ENCODE measurements around the gene FBXL16. TPM values are rescaled to one million over a fixed set of nuclear protein-coding genes. Genes with fewer than 3 reads are reported as not detected.

FBXL16 gene
- polyA plus RNA-seq, 2 donors, result 8.0 to 13.0 TPM

GRCh38 chr16:735982-736453 is 30.4 kb upstream of the FBXL16 start:
- Histone ChIP-seq H3K4me3 (ENCODE audit: low read depth in 1 of 2, low read length in 2 of 2) (no peak overlapping the region), H3K27me3 (ENCODE audit: control insufficient read depth in 1 of 2, insufficient read depth in 2 of 2, low read length in 2 of 2) (no peaks in the 10 kb centered on the region), H3K4me1 (ENCODE audit: control insufficient read depth in 2 of 2, insufficient read depth in 2 of 2, low read length in 1 of 2) (peaks cover 0 to 10% of the 10 kb centered on the region in 2 donors), H3K27ac (ENCODE audit: low read depth in 2 of 2, low read length in 1 of 2) (no peak overlapping the region), H3K9me3 (ENCODE audit: control insufficient read depth in 2 of 2, insufficient read depth in 1 of 2, low read depth in 1 of 2, low read length in 1 of 2) (no peaks in the 10 kb centered on the region), H3K36me3 (ENCODE audit: control insufficient read depth in 2 of 2, insufficient read depth in 2 of 2, low read length in 1 of 2) (peaks cover 0 to 60% of the 10 kb centered on the region in 2 donors)
- WGBS, 2 donors, result 76 to 83% methylated on average over 13 of the region's 13 CpGs

- no peaks in the 10 kb centered on the region for H3K9me3 ChIP-seq (ENCODE audit: control insufficient read depth in 2 of 2, insufficient read depth in 1 of 2, low read depth in 1 of 2, low read length in 1 of 2)
- no peak overlapping the region for H3K27ac ChIP-seq (ENCODE audit: low read depth in 2 of 2, low read length in 1 of 2)
- 93% methylated on average over 25 of the region's 25 CpGs for WGBS, 2 donors
- no peaks in the 10 kb centered on the region for H3K27me3 ChIP-seq (ENCODE audit: control insufficient read depth in 1 of 2, insufficient read depth in 2 of 2, low read length in 2 of 2)
- peaks cover 0 to 7% of the 10 kb centered on the region in 2 donors for H3K4me1 ChIP-seq (ENCODE audit: control insufficient read depth in 2 of 2, insufficient read depth in 2 of 2, low read length in 1 of 2)
- no peak overlapping the region for H3K4me3 ChIP-seq (ENCODE audit: low read depth in 1 of 2, low read length in 2 of 2)
- H3K36me3 ChIP-seq (ENCODE audit: control insufficient read depth in 2 of 2, insufficient read depth in 2 of 2, low read length in 1 of 2), result peaks cover 0 to 64% of the 10 kb centered on the region in 2 donors
Observed at GRCh38 chr16:734981-735881, 29.6 kb upstream of the FBXL16 start.

- H3K27ac ChIP-seq (ENCODE audit: low read depth in 2 of 2, low read length in 1 of 2), result no peak overlapping the region
- no peaks in the 10 kb centered on the region for H3K9me3 ChIP-seq (ENCODE audit: control insufficient read depth in 2 of 2, insufficient read depth in 1 of 2, low read depth in 1 of 2, low read length in 1 of 2)
- no peak overlapping the region for H3K4me3 ChIP-seq (ENCODE audit: low read depth in 1 of 2, low read length in 2 of 2)
- no peaks in the 10 kb centered on the region for H3K27me3 ChIP-seq (ENCODE audit: control insufficient read depth in 1 of 2, insufficient read depth in 2 of 2, low read length in 2 of 2)
- no peaks in the 10 kb centered on the region for H3K4me1 ChIP-seq (ENCODE audit: control insufficient read depth in 2 of 2, insufficient read depth in 2 of 2, low read length in 1 of 2)
- WGBS, 2 donors, result 90 to 92% methylated on average over 49 of the region's 49 CpGs
- H3K36me3 ChIP-seq (ENCODE audit: control insufficient read depth in 2 of 2, insufficient read depth in 2 of 2, low read length in 1 of 2), result peaks cover 0 to 64% of the 10 kb centered on the region in 2 donors
Observed at GRCh38 chr16:734208-734980, 28.8 kb upstream of the FBXL16 start.

GRCh38 chr16:733382-734207 is 28.0 kb upstream of the FBXL16 start:
- Histone ChIP-seq H3K9me3 (ENCODE audit: control insufficient read depth in 2 of 2, insufficient read depth in 1 of 2, low read depth in 1 of 2, low read length in 1 of 2) (no peaks in the 10 kb centered on the region), H3K27ac (ENCODE audit: low read depth in 2 of 2, low read length in 1 of 2) (no peak overlapping the region), H3K27me3 (ENCODE audit: control insufficient read depth in 1 of 2, insufficient read depth in 2 of 2, low read length in 2 of 2) (peaks cover 0 to under 1% of the 10 kb centered on the region in 2 donors), H3K4me3 (ENCODE audit: low read depth in 1 of 2, low read length in 2 of 2) (no peak overlapping the region), H3K36me3 (ENCODE audit: control insufficient read depth in 2 of 2, insufficient read depth in 2 of 2, low read length in 1 of 2) (peaks cover 0 to 64% of the 10 kb centered on the region in 2 donors), H3K4me1 (ENCODE audit: control insufficient read depth in 2 of 2, insufficient read depth in 2 of 2, low read length in 1 of 2) (peaks cover under 1 to 5% of the 10 kb centered on the region in 2 donors)
- WGBS, 2 donors, result 85 to 86% methylated on average over 34 of the region's 34 CpGs

GRCh38 chr16:732936-733335 is 27.3 kb upstream of the FBXL16 start:
- Histone ChIP-seq H3K27me3 (ENCODE audit: control insufficient read depth in 1 of 2, insufficient read depth in 2 of 2, low read length in 2 of 2) (peaks cover 0 to 3% of the 10 kb centered on the region in 2 donors), H3K27ac (ENCODE audit: low read depth in 2 of 2, low read length in 1 of 2) (no peak overlapping the region), H3K36me3 (ENCODE audit: control insufficient read depth in 2 of 2, insufficient read depth in 2 of 2, low read length in 1 of 2) (peaks cover 0 to 63% of the 10 kb centered on the region in 2 donors), H3K4me1 (ENCODE audit: control insufficient read depth in 2 of 2, insufficient read depth in 2 of 2, low read length in 1 of 2) (peaks cover 4 to 11% of the 10 kb centered on the region in 2 donors), H3K4me3 (ENCODE audit: low read depth in 1 of 2, low read length in 2 of 2) (no peak overlapping the region), H3K9me3 (ENCODE audit: control insufficient read depth in 2 of 2, insufficient read depth in 1 of 2, low read depth in 1 of 2, low read length in 1 of 2) (no peaks in the 10 kb centered on the region)
- WGBS, 2 donors, result 83 to 87% methylated on average over 13 of the region's 13 CpGs

GRCh38 chr16:732332-732731 is 26.7 kb upstream of the FBXL16 start:
- no peak overlapping the region for H3K27ac ChIP-seq (ENCODE audit: low read depth in 2 of 2, low read length in 1 of 2)
- H3K27me3 ChIP-seq (ENCODE audit: control insufficient read depth in 1 of 2, insufficient read depth in 2 of 2, low read length in 2 of 2), result peaks cover 0 to 8% of the 10 kb centered on the region in 2 donors
- H3K36me3 ChIP-seq (ENCODE audit: control insufficient read depth in 2 of 2, insufficient read depth in 2 of 2, low read length in 1 of 2), result peaks cover 0 to 57% of the 10 kb centered on the region in 2 donors
- 93 to 94% methylated on average over 12 of the region's 12 CpGs for WGBS, 2 donors
- H3K4me3 ChIP-seq (ENCODE audit: low read depth in 1 of 2, low read length in 2 of 2), result no peak overlapping the region
- H3K9me3 ChIP-seq (ENCODE audit: control insufficient read depth in 2 of 2, insufficient read depth in 1 of 2, low read depth in 1 of 2, low read length in 1 of 2), result no peaks in the 10 kb centered on the region
- peaks cover 5 to 16% of the 10 kb centered on the region in 2 donors for H3K4me1 ChIP-seq (ENCODE audit: control insufficient read depth in 2 of 2, insufficient read depth in 2 of 2, low read length in 1 of 2)

- WGBS, 2 donors, result 85 to 92% methylated on average over 22 of the region's 22 CpGs
- H3K4me3 ChIP-seq (ENCODE audit: low read depth in 1 of 2, low read length in 2 of 2), result no peak overlapping the region
- H3K27ac ChIP-seq (ENCODE audit: low read depth in 2 of 2, low read length in 1 of 2), result no peak overlapping the region
- H3K27me3 ChIP-seq (ENCODE audit: control insufficient read depth in 1 of 2, insufficient read depth in 2 of 2, low read length in 2 of 2), result peaks cover 0 to 8% of the 10 kb centered on the region in 2 donors
- H3K9me3 ChIP-seq (ENCODE audit: control insufficient read depth in 2 of 2, insufficient read depth in 1 of 2, low read depth in 1 of 2, low read length in 1 of 2), result no peaks in the 10 kb centered on the region
- peaks cover 0 to 43% of the 10 kb centered on the region in 2 donors for H3K36me3 ChIP-seq (ENCODE audit: control insufficient read depth in 2 of 2, insufficient read depth in 2 of 2, low read length in 1 of 2)
- peaks cover 5 to 22% of the 10 kb centered on the region in 2 donors for H3K4me1 ChIP-seq (ENCODE audit: control insufficient read depth in 2 of 2, insufficient read depth in 2 of 2, low read length in 1 of 2)
Observed at GRCh38 chr16:730666-731509, 25.3 kb upstream of the FBXL16 start.

GRCh38 chr16:729768-730665 is 24.4 kb upstream of the FBXL16 start:
- Histone ChIP-seq H3K27me3 (ENCODE audit: control insufficient read depth in 1 of 2, insufficient read depth in 2 of 2, low read length in 2 of 2) (peaks cover 0 to 8% of the 10 kb centered on the region in 2 donors), H3K4me1 (ENCODE audit: control insufficient read depth in 2 of 2, insufficient read depth in 2 of 2, low read length in 1 of 2) (peaks cover 5 to 22% of the 10 kb centered on the region in 2 donors), H3K27ac (ENCODE audit: low read depth in 2 of 2, low read length in 1 of 2) (no peak overlapping the region), H3K36me3 (ENCODE audit: control insufficient read depth in 2 of 2, insufficient read depth in 2 of 2, low read length in 1 of 2) (peaks cover 0 to 35% of the 10 kb centered on the region in 2 donors), H3K9me3 (ENCODE audit: control insufficient read depth in 2 of 2, insufficient read depth in 1 of 2, low read depth in 1 of 2, low read length in 1 of 2) (no peaks in the 10 kb centered on the region), H3K4me3 (ENCODE audit: low read depth in 1 of 2, low read length in 2 of 2) (no peak overlapping the region)
- WGBS, 2 donors, result 81 to 83% methylated on average over 35 to 37 of the region's 37 CpGs
